ENCODE data around the gene AQP3.
"Not testable (repeated sequence)": the region's sequence is repeated elsewhere in the genome, so short reads cannot be mapped to it uniquely, and the experiment has no call there.

The AQP3 gene

DNA sequence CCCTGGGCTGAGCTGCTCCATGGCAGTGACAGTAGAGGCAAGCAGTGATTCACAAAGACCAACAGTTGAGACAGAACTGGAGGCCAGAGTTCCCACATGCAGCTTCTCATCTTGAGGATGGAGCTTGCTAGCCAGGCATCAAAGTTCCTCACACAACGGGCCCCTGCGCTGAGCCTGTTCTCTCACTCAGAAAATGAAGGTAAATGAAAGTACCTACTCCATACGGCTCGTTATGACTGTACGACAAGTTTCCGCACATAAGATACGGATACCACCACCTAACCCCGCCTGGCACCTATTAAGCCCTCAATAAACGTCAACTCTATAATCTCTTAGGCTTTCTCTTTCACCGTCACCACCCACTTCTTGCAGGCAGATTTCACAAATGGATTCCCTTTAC, 13.5 kb upstream of the AQP3 start:
- Histone ChIP-seq H3K4me3 (ENCODE audit: low read length) (no peak overlapping the region), H3K27me3 (ENCODE audit: control insufficient read depth, insufficient read depth, low read length) (no peaks in the 10 kb centered on the region), H3K4me1 (ENCODE audit: control insufficient read depth, insufficient read depth, low read length) (no peaks in the 10 kb centered on the region), H3K36me3 (ENCODE audit: control insufficient read depth, insufficient read depth, low read length) (peaks cover 35% of the 10 kb centered on the region), H3K9ac (ENCODE audit: low read length) (no peak overlapping the region), H3K27ac (ENCODE audit: low read depth, low read length) (no peak overlapping the region)

DNA sequence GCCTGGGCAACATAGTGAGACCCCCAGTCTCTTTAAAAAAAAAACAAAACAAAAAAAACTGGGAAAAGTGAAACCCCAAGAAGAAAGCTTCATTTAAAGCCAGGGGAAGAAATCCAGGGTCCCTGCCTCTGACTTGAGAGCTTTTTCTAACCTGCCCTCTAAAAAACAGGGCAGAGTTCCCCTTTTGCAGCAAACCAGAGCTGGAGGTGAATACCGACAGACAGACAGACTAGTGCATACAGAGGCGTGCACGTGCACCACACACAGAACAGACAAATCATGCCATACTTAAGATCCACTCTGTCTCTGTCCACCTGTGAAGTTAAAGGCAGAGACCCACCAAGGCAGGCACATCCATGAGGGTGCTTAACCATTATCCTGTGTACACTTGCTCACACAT, 11.7 kb upstream of the AQP3 start:
- no peak overlapping the region for H3K4me3 ChIP-seq (ENCODE audit: low read length)
- no peak overlapping the region for H3K9ac ChIP-seq (ENCODE audit: low read length)
- H3K4me1 ChIP-seq (ENCODE audit: control insufficient read depth, insufficient read depth, low read length), result no peaks in the 10 kb centered on the region
- no peak overlapping the region for H3K27ac ChIP-seq (ENCODE audit: low read depth, low read length)
- H3K27me3 ChIP-seq (ENCODE audit: control insufficient read depth, insufficient read depth, low read length), result no peaks in the 10 kb centered on the region
- H3K36me3 ChIP-seq (ENCODE audit: control insufficient read depth, insufficient read depth, low read length), result peaks cover 20% of the 10 kb centered on the region

DNA sequence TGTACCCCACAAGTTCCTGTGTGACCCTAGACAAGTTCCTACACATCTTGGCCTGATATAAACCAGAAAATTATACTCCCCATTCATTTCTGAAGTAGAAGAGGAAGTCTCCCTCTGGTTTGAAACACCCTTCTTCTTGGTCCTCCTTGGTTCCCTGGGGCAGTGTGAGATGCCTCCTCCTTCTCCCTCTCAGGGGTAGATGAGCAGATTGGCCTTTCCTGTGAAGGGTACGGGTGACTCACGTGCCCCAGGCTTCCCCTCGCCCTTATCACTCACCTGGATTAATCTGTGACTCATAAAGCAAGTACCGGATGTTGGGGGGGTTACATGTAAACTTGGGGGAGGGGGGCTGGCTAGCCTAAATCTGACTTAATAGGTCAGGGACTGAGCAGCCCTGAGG, 11.1 kb upstream of the AQP3 start:
- Histone ChIP-seq H3K27ac (ENCODE audit: low read depth, low read length) (no peak overlapping the region), H3K4me3 (ENCODE audit: low read length) (no peak overlapping the region), H3K27me3 (ENCODE audit: control insufficient read depth, insufficient read depth, low read length) (no peaks in the 10 kb centered on the region), H3K9ac (ENCODE audit: low read length) (no peak overlapping the region), H3K4me1 (ENCODE audit: control insufficient read depth, insufficient read depth, low read length) (no peaks in the 10 kb centered on the region), H3K36me3 (ENCODE audit: control insufficient read depth, insufficient read depth, low read length) (peaks cover 17% of the 10 kb centered on the region)

DNA sequence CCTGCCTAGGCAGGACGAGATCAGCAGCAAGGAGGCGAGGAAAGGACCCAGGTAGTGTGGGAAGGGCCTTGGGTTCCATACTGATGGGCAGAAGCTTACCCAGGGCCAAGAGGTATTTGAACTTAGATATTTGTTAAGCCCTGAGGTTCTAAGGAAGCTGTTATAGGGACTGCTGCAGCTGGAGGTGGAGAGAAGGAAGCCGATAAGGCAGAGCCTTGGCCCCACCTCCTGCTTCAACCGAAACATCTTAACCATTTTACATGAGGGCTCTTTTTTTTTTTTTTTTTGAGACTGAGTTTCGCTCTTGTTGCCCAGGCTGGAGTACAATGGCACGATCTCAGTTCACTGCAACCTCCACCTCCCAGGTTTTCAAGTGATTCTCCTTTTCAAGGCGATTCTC, 8.6 kb upstream of the AQP3 start:
- Histone ChIP-seq H3K4me3 (ENCODE audit: low read length) (no peak overlapping the region), H3K36me3 (ENCODE audit: control insufficient read depth, insufficient read depth, low read length) (no peaks in the 10 kb centered on the region), H3K9ac (ENCODE audit: low read length) (no peak overlapping the region), H3K27me3 (ENCODE audit: control insufficient read depth, insufficient read depth, low read length) (no peaks in the 10 kb centered on the region), H3K4me1 (ENCODE audit: control insufficient read depth, insufficient read depth, low read length) (no peaks in the 10 kb centered on the region), H3K27ac (ENCODE audit: low read depth, low read length) (no peak overlapping the region)

DNA sequence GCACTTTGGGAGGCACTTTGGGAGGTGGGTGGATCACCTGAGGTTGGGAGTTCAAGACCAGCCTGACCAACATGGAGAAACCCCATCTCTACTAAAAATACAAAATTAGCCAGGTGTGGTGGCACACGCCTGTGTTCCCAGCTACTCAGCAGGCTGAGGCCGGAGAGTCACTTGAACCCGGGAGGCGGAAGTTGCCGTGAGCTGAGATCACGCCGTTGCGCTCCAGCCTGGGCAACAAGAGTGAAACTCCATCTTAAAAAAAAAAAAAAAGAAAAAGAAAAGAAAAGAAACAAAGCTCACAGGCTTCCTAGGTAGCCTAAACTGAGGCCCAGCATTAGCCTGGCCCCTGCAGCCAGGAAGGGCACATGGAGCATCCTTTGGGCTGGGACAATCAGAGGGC, 8.1 kb upstream of the AQP3 start:
- not testable (repeated sequence) for H3K27me3 ChIP-seq (ENCODE audit: control insufficient read depth, insufficient read depth, low read length); H3K4me3 ChIP-seq (ENCODE audit: low read length); H3K36me3 ChIP-seq (ENCODE audit: control insufficient read depth, insufficient read depth, low read length); H3K9ac ChIP-seq (ENCODE audit: low read length); H3K4me1 ChIP-seq (ENCODE audit: control insufficient read depth, insufficient read depth, low read length); H3K27ac ChIP-seq (ENCODE audit: low read depth, low read length)

DNA sequence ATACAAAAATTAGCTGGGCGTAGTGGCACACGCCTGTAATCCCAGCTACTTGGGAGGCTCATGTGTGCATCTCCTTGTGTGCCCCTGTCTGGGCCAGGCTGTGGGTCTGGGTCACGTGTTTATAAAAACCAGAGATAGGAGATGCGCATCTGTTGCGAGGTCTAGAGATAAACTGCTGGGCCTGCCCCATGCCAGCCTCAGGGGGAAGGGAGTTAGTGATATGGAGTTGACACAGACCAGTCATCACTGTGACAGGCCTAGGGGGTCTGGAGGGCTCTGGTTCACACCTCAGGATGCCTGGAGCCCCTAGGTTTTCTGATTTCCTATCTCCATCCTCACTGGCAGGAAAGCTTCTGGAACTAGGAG, 7.3 kb upstream of the AQP3 start:
- not testable (repeated sequence) for H3K27me3 ChIP-seq (ENCODE audit: control insufficient read depth, insufficient read depth, low read length); H3K4me3 ChIP-seq (ENCODE audit: low read length); H3K27ac ChIP-seq (ENCODE audit: low read depth, low read length); H3K36me3 ChIP-seq (ENCODE audit: control insufficient read depth, insufficient read depth, low read length); H3K9ac ChIP-seq (ENCODE audit: low read length); H3K4me1 ChIP-seq (ENCODE audit: control insufficient read depth, insufficient read depth, low read length)

DNA sequence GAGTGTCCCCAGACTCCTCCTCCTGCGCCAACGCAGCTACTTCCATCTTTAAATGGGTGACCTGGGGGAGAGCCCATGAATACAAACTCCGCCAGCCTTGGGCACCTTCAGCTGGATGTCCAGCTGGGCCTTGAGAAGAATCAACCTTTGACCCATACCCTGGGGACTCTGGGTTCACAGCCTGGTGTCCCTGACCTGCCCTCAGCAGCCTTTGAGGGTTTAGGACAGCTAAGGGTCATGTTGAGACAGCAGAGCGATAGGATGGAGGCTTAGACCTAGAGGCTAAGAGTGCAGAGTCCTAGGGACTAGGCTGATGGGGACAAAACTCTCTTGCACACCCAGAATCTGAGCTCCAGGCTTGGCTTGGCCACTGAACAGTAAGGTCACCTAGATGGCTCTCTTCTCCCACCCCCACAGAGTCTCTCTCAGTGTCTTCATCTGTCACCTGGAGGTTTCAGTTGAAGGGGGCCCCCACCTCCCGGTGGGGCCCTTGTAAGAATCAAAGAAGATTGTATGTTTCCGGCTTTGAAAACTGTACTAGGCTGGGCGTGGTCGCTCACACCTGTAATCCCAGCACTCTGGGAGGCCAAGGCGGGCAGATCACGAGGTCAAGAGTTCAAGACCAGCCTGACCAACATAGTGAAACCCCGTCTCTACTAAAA, 6.7 kb upstream of the AQP3 start:
- Histone ChIP-seq H3K27ac (ENCODE audit: low read depth, low read length) (no peak overlapping the region), H3K27me3 (ENCODE audit: control insufficient read depth, insufficient read depth, low read length) (no peaks in the 10 kb centered on the region), H3K4me1 (ENCODE audit: control insufficient read depth, insufficient read depth, low read length) (no peaks in the 10 kb centered on the region), H3K9ac (ENCODE audit: low read length) (no peak overlapping the region), H3K36me3 (ENCODE audit: control insufficient read depth, insufficient read depth, low read length) (no peaks in the 10 kb centered on the region), H3K4me3 (ENCODE audit: low read length) (no peak overlapping the region)

DNA sequence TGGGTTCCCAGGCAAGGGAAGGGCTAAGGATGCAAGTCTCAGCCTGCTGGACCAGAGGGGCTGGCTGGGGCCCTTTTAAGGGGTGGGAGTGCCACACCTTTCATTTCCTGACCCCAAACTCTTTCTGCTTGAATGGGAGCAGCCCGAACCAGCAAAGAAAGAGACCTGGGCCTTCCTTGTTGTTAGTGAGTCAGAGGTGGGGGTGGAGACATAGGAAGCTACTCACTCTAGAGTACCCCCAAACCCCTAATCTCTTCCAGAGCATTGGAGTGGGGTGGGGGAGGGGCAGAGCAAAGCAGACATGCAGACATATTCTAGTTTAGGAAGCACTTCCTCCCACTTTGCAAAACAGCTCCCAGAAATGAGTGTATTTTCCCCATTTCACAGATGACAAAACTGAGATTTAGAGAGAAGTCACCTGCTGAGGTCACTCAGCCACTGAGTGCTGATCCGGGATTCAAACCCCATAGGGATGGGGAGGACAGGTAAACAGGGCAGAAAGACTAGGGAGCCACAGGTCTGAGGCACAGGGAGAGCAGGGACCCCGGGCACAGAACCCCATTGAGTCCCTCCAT, 6.0 kb upstream of the AQP3 start:
- H3K27me3 ChIP-seq (ENCODE audit: control insufficient read depth, insufficient read depth, low read length), result no peaks in the 10 kb centered on the region

DNA sequence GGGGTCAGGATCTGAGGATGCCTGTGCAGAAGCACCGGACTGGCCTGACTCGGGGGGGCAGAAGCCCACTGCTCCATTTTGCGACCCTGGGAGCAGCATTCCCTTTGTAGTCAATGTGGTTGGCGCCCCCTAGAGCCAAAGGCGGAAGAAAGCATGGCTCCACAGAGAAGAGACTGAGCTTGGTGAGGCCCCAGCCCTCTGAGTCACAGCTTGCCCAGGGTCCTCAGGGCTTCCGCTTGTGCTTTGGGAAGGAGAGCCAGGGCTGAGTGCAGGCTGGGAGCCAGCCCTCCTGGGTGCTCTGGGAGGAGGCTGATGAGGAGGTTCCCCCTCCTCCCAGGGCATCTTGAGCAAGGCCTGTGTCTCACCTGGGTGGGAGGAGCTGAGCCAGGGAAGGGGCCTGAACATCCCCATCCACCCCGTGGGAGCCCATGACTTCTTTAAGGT, 5.5 kb upstream of the AQP3 start:
- H3K27ac ChIP-seq (ENCODE audit: low read depth, low read length), result no peak overlapping the region
- H3K4me1 ChIP-seq (ENCODE audit: control insufficient read depth, insufficient read depth, low read length), result no peaks in the 10 kb centered on the region

More for the DNA sequence above, 6.0 kb upstream of the AQP3 start:
- Histone ChIP-seq H3K4me3 (ENCODE audit: low read length) (no peak overlapping the region), H3K9ac (ENCODE audit: low read length) (no peak overlapping the region), H3K27ac (ENCODE audit: low read depth, low read length) (no peak overlapping the region), H3K36me3 (ENCODE audit: control insufficient read depth, insufficient read depth, low read length) (no peaks in the 10 kb centered on the region), H3K4me1 (ENCODE audit: control insufficient read depth, insufficient read depth, low read length) (no peaks in the 10 kb centered on the region)

DNA sequence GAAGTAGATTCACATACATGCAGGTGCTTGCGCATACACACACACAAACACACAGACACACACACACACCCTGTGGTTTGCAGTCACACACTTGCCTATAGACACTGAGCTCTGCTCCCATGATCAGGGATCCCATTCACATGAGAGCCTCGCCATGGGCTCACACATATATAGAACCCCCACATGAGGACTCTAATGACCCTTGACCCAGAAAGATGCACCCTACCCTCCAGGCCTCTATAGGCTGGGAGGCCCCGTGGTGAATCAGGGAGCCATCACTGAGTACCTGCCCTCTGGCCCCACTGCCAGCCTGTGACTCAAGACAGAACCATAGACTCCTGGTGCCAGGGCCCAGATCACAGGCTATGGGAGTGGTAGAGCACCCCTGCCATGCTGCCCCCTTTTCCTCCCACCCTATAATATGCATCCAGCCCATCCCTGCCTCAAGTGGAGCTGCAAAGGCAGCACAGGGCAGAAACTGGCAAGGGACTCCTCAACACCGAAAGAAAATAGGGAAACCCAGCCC, 3.3 kb upstream of the AQP3 start:
- Histone ChIP-seq H3K4me1 (ENCODE audit: control insufficient read depth, insufficient read depth, low read length) (peaks cover 2% of the 10 kb centered on the region), H3K9ac (ENCODE audit: low read length) (no peak overlapping the region), H3K27me3 (ENCODE audit: control insufficient read depth, insufficient read depth, low read length) (no peaks in the 10 kb centered on the region), H3K36me3 (ENCODE audit: control insufficient read depth, insufficient read depth, low read length) (no peaks in the 10 kb centered on the region), H3K4me3 (ENCODE audit: low read length) (no peak overlapping the region), H3K27ac (ENCODE audit: low read depth, low read length) (no peak overlapping the region)

More for the DNA sequence above, 5.5 kb upstream of the AQP3 start:
- Histone ChIP-seq H3K36me3 (ENCODE audit: control insufficient read depth, insufficient read depth, low read length) (no peaks in the 10 kb centered on the region), H3K27me3 (ENCODE audit: control insufficient read depth, insufficient read depth, low read length) (no peaks in the 10 kb centered on the region), H3K9ac (ENCODE audit: low read length) (no peak overlapping the region), H3K4me3 (ENCODE audit: low read length) (no peak overlapping the region)

DNA sequence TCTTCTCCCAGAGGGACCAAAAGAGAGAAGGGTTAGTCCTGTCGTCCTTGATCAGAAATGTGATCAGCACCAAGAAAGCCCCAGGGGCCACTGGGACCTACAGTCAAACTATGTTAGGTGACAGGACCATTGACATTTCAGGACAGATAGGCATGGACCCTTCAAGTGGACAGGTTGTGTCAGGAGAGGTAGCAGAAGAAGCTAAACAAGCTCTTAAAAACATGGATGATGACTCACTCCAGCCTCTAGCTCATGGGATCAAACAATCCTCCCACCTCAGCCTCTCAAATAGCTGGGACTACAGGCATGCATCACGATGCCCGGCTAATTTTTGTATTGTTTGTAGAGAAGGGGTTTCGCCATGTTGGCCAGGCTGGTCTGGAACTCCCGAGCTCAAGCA, 2.3 kb upstream of the AQP3 start:
- no peaks in the 10 kb centered on the region for H3K36me3 ChIP-seq (ENCODE audit: control insufficient read depth, insufficient read depth, low read length)
- no peak overlapping the region for H3K4me3 ChIP-seq (ENCODE audit: low read length)
- H3K4me1 ChIP-seq (ENCODE audit: control insufficient read depth, insufficient read depth, low read length), result peaks cover 2% of the 10 kb centered on the region
- H3K27ac ChIP-seq (ENCODE audit: low read depth, low read length), result no peak overlapping the region
- H3K9ac ChIP-seq (ENCODE audit: low read length), result no peak overlapping the region
- no peaks in the 10 kb centered on the region for H3K27me3 ChIP-seq (ENCODE audit: control insufficient read depth, insufficient read depth, low read length)

DNA sequence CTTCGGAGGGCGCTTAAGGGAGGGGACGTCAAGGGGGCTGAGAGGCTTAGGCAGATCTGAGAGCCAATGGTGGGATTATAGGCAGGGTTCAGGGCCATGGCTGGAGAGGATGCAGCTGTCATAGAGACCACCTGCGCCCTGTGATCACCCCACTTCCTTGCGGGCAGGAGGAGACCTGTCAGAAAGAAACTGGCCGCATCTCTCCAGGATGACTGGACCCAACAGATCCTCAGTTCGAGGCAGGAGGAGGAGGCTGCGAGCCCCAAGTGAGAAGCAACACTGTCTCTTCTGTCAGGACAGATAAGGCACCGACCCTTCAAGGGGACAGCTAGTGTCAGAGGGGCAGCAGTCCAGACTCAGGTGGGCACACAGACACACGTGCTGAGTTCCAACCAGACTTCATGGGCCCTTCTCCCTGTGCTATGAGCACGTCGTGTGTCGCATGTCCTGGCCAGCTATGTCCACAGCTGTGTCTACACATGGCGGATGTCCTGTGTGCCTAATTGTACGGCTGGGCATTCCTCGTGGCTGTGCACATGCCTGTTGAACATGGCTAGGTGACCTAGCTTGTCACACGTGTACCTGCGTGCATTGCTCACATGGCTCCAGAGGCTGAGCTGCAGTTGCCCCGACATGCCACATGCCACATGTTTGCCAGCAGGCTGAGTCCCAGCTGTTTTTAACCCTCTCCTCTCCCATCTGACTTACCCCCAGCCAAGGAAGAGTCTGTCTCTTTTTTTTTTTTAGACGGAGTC, 583 bp upstream of the AQP3 start:
- H3K4me1 ChIP-seq (ENCODE audit: control insufficient read depth, insufficient read depth, low read length), result peaks cover 2% of the 10 kb centered on the region
- no peak overlapping the region for H3K27ac ChIP-seq (ENCODE audit: low read depth, low read length)
- no peak overlapping the region for H3K9ac ChIP-seq (ENCODE audit: low read length)
- peak overlapping the region; percentile 54 for H3K4me3 ChIP-seq (ENCODE audit: low read length)
- H3K36me3 ChIP-seq (ENCODE audit: control insufficient read depth, insufficient read depth, low read length), result no peaks in the 10 kb centered on the region
- no peaks in the 10 kb centered on the region for H3K27me3 ChIP-seq (ENCODE audit: control insufficient read depth, insufficient read depth, low read length)
